Progenitor cell of endocrine pancreas (in vitro differentiated cells): ENCODE data around the gene CXorf58. TPM values are rescaled to one million over a fixed set of nuclear protein-coding genes. Genes with fewer than 3 reads are reported as not detected.

Source experiments
- DNase-seq: peaks from one replicate; pipeline ENCODE4 v3.0.0; 2021; ENCODE audit warnings: low spot score; ENCODE audit not compliant: unreplicated experiment
- H3K27ac Mint-ChIP-seq: 2 replicates; pipeline ENCODE4 v1.8.0; 2021; ENCODE audit warnings: mild to moderate bottlenecking, moderate library complexity, mixed read lengths
- H3K27me3 Mint-ChIP-seq: 2 replicates; pipeline ENCODE4 v1.8.0; 2021; ENCODE audit warnings: mixed read lengths
- H3K36me3 Mint-ChIP-seq: 2 replicates; pipeline ENCODE4 v1.8.0; 2022; ENCODE audit warnings: mixed read lengths; ENCODE audit not compliant: insufficient read depth
- H3K4me1 Mint-ChIP-seq: 2 replicates; pipeline ENCODE4 v1.8.0; 2021; ENCODE audit warnings: low read depth, mixed read lengths
- H3K4me3 Mint-ChIP-seq: 2 replicates; pipeline ENCODE4 v1.8.0; 2021; ENCODE audit warnings: low read depth, mild to moderate bottlenecking, moderate library complexity, mixed read lengths
- H3K9me3 Mint-ChIP-seq: 2 replicates; pipeline ENCODE4 v1.8.0; 2021; ENCODE audit warnings: low read depth, mixed read lengths
- CTCF ChIP-seq: fragments of 200-600 bp; sonication (generic); IDR thresholded peaks from one replicate; pipeline ENCODE4 v1.5.0; 2021; ENCODE audit warnings: antibody characterized with exemption, mild to moderate bottlenecking; ENCODE audit not compliant: unreplicated experiment
- total RNA-seq: library from RNA; stranded (reverse); gene quantifications from 2 replicates; pipeline ENCODE4 v1.2.1, GENCODE V29; 2021

The CXorf58 gene
- total RNA-seq, 1 donor from 2014 or later: 0.22 TPM

- no peak for TF ChIP-seq CTCF
- Mint-ChIP-seq H3K36me3 (peaks cover 7% of the 10 kb centered on the region), H3K9me3 (no peaks in the 10 kb centered on the region), H3K4me3 (no peak overlapping the region), H3K27ac (no peak overlapping the region), H3K4me1 (peaks cover 20% of the 10 kb centered on the region), H3K27me3 (no peaks in the 10 kb centered on the region)
- no peak for DNase-seq
Measured at GRCh38 chrX:23901060-23901459, 6.7 kb upstream of the CXorf58 start.

- Mint-ChIP-seq H3K27ac (no peak overlapping the region), H3K4me1 (peaks cover 25% of the 10 kb centered on the region), H3K27me3 (no peaks in the 10 kb centered on the region), H3K4me3 (no peak overlapping the region), H3K9me3 (no peaks in the 10 kb centered on the region), H3K36me3 (peaks cover 7% of the 10 kb centered on the region)
- TF ChIP-seq CTCF: peak; percentile 61
- DNase-seq: no peak
Measured at GRCh38 chrX:23901805-23902204, 6.0 kb upstream of the CXorf58 start.

- Mint-ChIP-seq H3K27ac (no peak overlapping the region), H3K9me3 (no peaks in the 10 kb centered on the region), H3K36me3 (peaks cover 4% of the 10 kb centered on the region), H3K4me1 (peaks cover 24% of the 10 kb centered on the region), H3K4me3 (no peak overlapping the region), H3K27me3 (no peaks in the 10 kb centered on the region)
- no peak for DNase-seq
- TF ChIP-seq CTCF: peak; percentile 74
Measured at GRCh38 chrX:23902419-23902818, 5.4 kb upstream of the CXorf58 start.

- Mint-ChIP-seq H3K4me3 (no peak overlapping the region), H3K9me3 (no peaks in the 10 kb centered on the region), H3K27ac (peak overlapping the region; percentile 31), H3K27me3 (no peaks in the 10 kb centered on the region), H3K36me3 (peaks cover 2% of the 10 kb centered on the region), H3K4me1 (peaks cover 17% of the 10 kb centered on the region)
- no peak for DNase-seq
- no peak for TF ChIP-seq CTCF
Measured at GRCh38 chrX:23904096-23904495, 3.7 kb upstream of the CXorf58 start.

- H3K4me3 Mint-ChIP-seq: peak overlapping the region; percentile 88
- H3K4me1 Mint-ChIP-seq: peaks cover 10% of the 10 kb centered on the region
- no peak for TF ChIP-seq CTCF
- DNase-seq: no peak
- H3K36me3 Mint-ChIP-seq: peaks cover 2% of the 10 kb centered on the region
- no peaks in the 10 kb centered on the region for H3K9me3 Mint-ChIP-seq
- H3K27me3 Mint-ChIP-seq: no peaks in the 10 kb centered on the region
- peak overlapping the region; percentile 86 for H3K27ac Mint-ChIP-seq
Measured at GRCh38 chrX:23907111-23907497, 702 bp upstream of the CXorf58 start.
